Measurements from ENCODE around the gene RPH3AL. TPM values are rescaled to one million over a fixed set of nuclear protein-coding genes. Genes with fewer than 3 reads are reported as not detected.

The RPH3AL gene
- total RNA-seq, 1 donor, result 2.9 TPM

GRCh38 chr17:288802-289356 is 63.7 kb downstream of the RPH3AL start:
- H4K20me1 ChIP-seq (ENCODE audit: insufficient read depth, low read length), result no peaks in the 10 kb centered on the region
- no peaks in the 10 kb centered on the region for H3K79me2 ChIP-seq (ENCODE audit: insufficient read depth, low read length)
- H2AFZ ChIP-seq (ENCODE audit: low read length), result no peak overlapping the region
- peaks cover 4% of the 10 kb centered on the region for H3K27me3 ChIP-seq (ENCODE audit: insufficient read depth, low read length)
- peak; percentile 59 for DNase-seq (ENCODE audit: insufficient read length, low spot score, missing footprints)
- H3K36me3 ChIP-seq (ENCODE audit: insufficient read depth, low read length), result no peaks in the 10 kb centered on the region
- no peaks in the 10 kb centered on the region for H3K4me1 ChIP-seq (ENCODE audit: insufficient read depth, low read length)
- no peaks in the 10 kb centered on the region for H3K9me3 ChIP-seq (ENCODE audit: low read depth, low read length)
- TF ChIP-seq CTCF (IDR thresholded peaks at IDR 0.05; ENCODE audit: extremely low read depth, low read depth, low read length), result no peak
- H3K27ac ChIP-seq (ENCODE audit: low read depth, low read length), result no peak overlapping the region
- no peak overlapping the region for H3K4me3 ChIP-seq (ENCODE audit: insufficient read depth, low read length)
- no peak overlapping the region for H3K4me2 ChIP-seq (ENCODE audit: insufficient read depth, low read length)

GRCh38 chr17:286571-286970 is 66.0 kb downstream of the RPH3AL start:
- Histone ChIP-seq H3K79me2 (ENCODE audit: insufficient read depth, low read length) (no peaks in the 10 kb centered on the region), H3K9me3 (ENCODE audit: low read depth, low read length) (no peaks in the 10 kb centered on the region), H3K4me2 (ENCODE audit: insufficient read depth, low read length) (no peak overlapping the region), H3K4me3 (ENCODE audit: insufficient read depth, low read length) (no peak overlapping the region), H2AFZ (ENCODE audit: low read length) (no peak overlapping the region), H3K27me3 (ENCODE audit: insufficient read depth, low read length) (peaks cover 1% of the 10 kb centered on the region), H3K4me1 (ENCODE audit: insufficient read depth, low read length) (no peaks in the 10 kb centered on the region), H4K20me1 (ENCODE audit: insufficient read depth, low read length) (no peaks in the 10 kb centered on the region), H3K36me3 (ENCODE audit: insufficient read depth, low read length) (no peaks in the 10 kb centered on the region), H3K27ac (ENCODE audit: low read depth, low read length) (no peak overlapping the region)
- peak; percentile 65 for DNase-seq (ENCODE audit: insufficient read length, low spot score, missing footprints)
- no peak for TF ChIP-seq CTCF (IDR thresholded peaks at IDR 0.05; ENCODE audit: extremely low read depth, low read depth, low read length)

GRCh38 chr17:285751-286422 is 66.7 kb downstream of the RPH3AL start:
- no peak overlapping the region for H3K27ac ChIP-seq (ENCODE audit: low read depth, low read length)
- H3K79me2 ChIP-seq (ENCODE audit: insufficient read depth, low read length), result no peaks in the 10 kb centered on the region
- no peaks in the 10 kb centered on the region for H4K20me1 ChIP-seq (ENCODE audit: insufficient read depth, low read length)
- H2AFZ ChIP-seq (ENCODE audit: low read length), result no peak overlapping the region
- no peaks in the 10 kb centered on the region for H3K27me3 ChIP-seq (ENCODE audit: insufficient read depth, low read length)
- no peaks in the 10 kb centered on the region for H3K9me3 ChIP-seq (ENCODE audit: low read depth, low read length)
- H3K4me1 ChIP-seq (ENCODE audit: insufficient read depth, low read length), result no peaks in the 10 kb centered on the region
- peak; percentile 53 for DNase-seq (ENCODE audit: insufficient read length, low spot score, missing footprints)
- no peaks in the 10 kb centered on the region for H3K36me3 ChIP-seq (ENCODE audit: insufficient read depth, low read length)
- TF ChIP-seq CTCF (IDR thresholded peaks at IDR 0.05; ENCODE audit: extremely low read depth, low read depth, low read length), result no peak
- no peak overlapping the region for H3K4me2 ChIP-seq (ENCODE audit: insufficient read depth, low read length)
- H3K4me3 ChIP-seq (ENCODE audit: insufficient read depth, low read length), result no peak overlapping the region

DNA sequence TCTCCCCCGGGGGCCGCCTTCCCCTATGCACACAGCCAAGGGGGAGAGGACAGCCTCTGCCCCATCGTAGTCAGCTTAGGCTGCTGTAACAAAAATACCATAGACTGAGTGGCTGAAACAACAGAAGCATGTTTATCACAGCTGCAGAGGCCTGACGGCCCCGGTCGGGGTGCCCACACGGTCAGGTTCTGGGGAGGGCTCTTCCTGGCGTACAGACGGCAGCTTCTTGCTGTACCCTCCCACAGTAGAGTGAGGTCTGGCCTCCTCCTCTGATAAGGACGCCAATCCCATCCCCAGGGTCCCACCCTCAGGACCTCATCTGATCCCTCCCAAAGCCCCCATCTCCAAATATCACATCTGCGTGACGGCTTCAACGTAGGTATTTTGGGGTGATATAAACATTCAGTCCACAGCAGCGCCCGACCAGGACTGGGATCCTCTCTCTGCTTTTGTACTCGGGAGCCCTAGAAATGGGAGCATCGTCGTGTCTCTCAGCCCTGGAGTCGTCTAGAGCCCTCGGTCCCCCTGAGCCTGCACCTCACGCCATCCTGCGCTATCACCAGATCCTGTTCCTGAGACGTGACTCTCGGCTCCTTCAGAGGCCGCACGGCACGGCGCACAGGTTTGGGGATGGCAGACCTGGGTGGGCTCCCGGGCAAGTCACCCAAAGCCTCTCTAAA is 67.8 kb downstream of the RPH3AL start:
- DNase-seq (ENCODE audit: insufficient read length, low spot score, missing footprints), result peak; percentile 57
- Histone ChIP-seq H3K9me3 (ENCODE audit: low read depth, low read length) (no peaks in the 10 kb centered on the region), H3K4me2 (ENCODE audit: insufficient read depth, low read length) (no peak overlapping the region), H3K27ac (ENCODE audit: low read depth, low read length) (no peak overlapping the region), H3K79me2 (ENCODE audit: insufficient read depth, low read length) (no peaks in the 10 kb centered on the region), H3K4me1 (ENCODE audit: insufficient read depth, low read length) (no peaks in the 10 kb centered on the region), H3K4me3 (ENCODE audit: insufficient read depth, low read length) (no peak overlapping the region), H4K20me1 (ENCODE audit: insufficient read depth, low read length) (no peaks in the 10 kb centered on the region), H3K36me3 (ENCODE audit: insufficient read depth, low read length) (no peaks in the 10 kb centered on the region), H3K27me3 (ENCODE audit: insufficient read depth, low read length) (peaks cover 2% of the 10 kb centered on the region), H2AFZ (ENCODE audit: low read length) (no peak overlapping the region)
- TF ChIP-seq CTCF (IDR thresholded peaks at IDR 0.05; ENCODE audit: extremely low read depth, low read depth, low read length), result no peak

Measured in osteoblast (primary cell).